Measurements from ENCODE around the gene USP31. TPM values are rescaled to one million over a fixed set of nuclear protein-coding genes. Genes with fewer than 3 reads are reported as not detected.

The USP31 gene
- total RNA-seq, result 8.3 and 9.9 TPM in 2 replicates

GRCh38 chr16:23149267-23149992 lies at the start of gene USP31:
Gene USP31, minus strand, starts transcription at chr16:23149452. Its CDS starts 182 bp downstream, at chr16:23149270.

GRCh38 chr16:23182679-23183542 lies 33.7 kb upstream of the USP31 start, which contains the start of gene SCNN1G:
Gene SCNN1G, plus strand, starts transcription at chr16:23182745. Its CDS starts 3,527 bp downstream, at chr16:23186272.

Other genes with a start within 250 kb of the USP31 start
- not detected in 2 replicates for gene SCNN1G, start 33.3 kb upstream of the USP31 start, total RNA-seq
- gene SCNN1B, start 152.8 kb upstream of the USP31 start, total RNA-seq, result not detected in 2 replicates

Data from hair follicle dermal papilla cell (primary cell).